GM12892 (cell line): Measurements from ENCODE around the gene TMEM9.

ENCODE experiments used
- POLR2A ChIP-seq: IDR thresholded peaks from 2 replicates; pipeline ENCODE4 v1.6.1; 2011; ENCODE audit warnings: low read depth, low read length, control low read depth
- POLR2AphosphoS5 ChIP-seq: IDR thresholded peaks from 2 replicates; pipeline ENCODE4 v1.6.1; 2011; ENCODE audit warnings: low read depth, low read length, control low read depth
- TAF1 ChIP-seq: IDR thresholded peaks from 2 replicates; pipeline ENCODE4 v1.6.1; 2011; ENCODE audit warnings: low read depth, mild to moderate bottlenecking, control low read depth, low read length, borderline replicate concordance

- no peak for TF ChIP-seq POLR2A
- no peak for TF ChIP-seq TAF1
- no peak for TF ChIP-seq POLR2AphosphoS5
These were observed 38.8 kb downstream of the TMEM9 start for GRCh38 chr1:201115390-201115937.
